Endodermal cell (in vitro differentiated cells): ENCODE results near the gene XRCC1. TPM values are rescaled to one million over a fixed set of nuclear protein-coding genes. Genes with fewer than 3 reads are reported as not detected.

ENCODE experiments used
- DNase-seq: peaks from one replicate; pipeline ENCODE4 v3.0.0-alpha.2; 2017
- H3K27ac ChIP-seq: 2 replicates; pipeline ENCODE4 v1.5.1; 2013; ENCODE audit warnings: mild to moderate bottlenecking, low read depth, low read length, moderate library complexity
- H3K27me3 ChIP-seq: 2 replicates; pipeline ENCODE4 v1.6.1; 2013; ENCODE audit warnings: mild to moderate bottlenecking, low read length, moderate library complexity; ENCODE audit not compliant: insufficient read depth, control insufficient read depth, poor library complexity, severe bottlenecking
- H3K36me3 ChIP-seq: 2 replicates; pipeline ENCODE4 v1.7.0; 2013; ENCODE audit warnings: mild to moderate bottlenecking, low read length, moderate library complexity; ENCODE audit not compliant: control insufficient read depth, insufficient read depth
- H3K4me1 ChIP-seq: one replicate; pipeline ENCODE4 v1.7.0; 2013; ENCODE audit warnings: low read length; ENCODE audit not compliant: control insufficient read depth, insufficient read depth
- H3K4me3 ChIP-seq: 2 replicates; pipeline ENCODE4 v1.5.1; 2013; ENCODE audit warnings: mild to moderate bottlenecking, low read length, moderate library complexity
- H3K9ac ChIP-seq: 2 replicates; pipeline ENCODE4 v1.6.1; 2013; ENCODE audit warnings: mild to moderate bottlenecking, low read length, moderate library complexity; ENCODE audit not compliant: poor library complexity, severe bottlenecking; ENCODE audit errors: extremely low read depth
- H3K9me3 ChIP-seq: 2 replicates; pipeline ENCODE4 v1.6.1; 2013; ENCODE audit warnings: mild to moderate bottlenecking, low read length, moderate library complexity; ENCODE audit not compliant: control insufficient read depth
- H3K27ac Mint-ChIP-seq: 2 replicates; pipeline ENCODE4 v1.8.0; 2020; ENCODE audit warnings: mixed read lengths
- H3K27me3 Mint-ChIP-seq: 2 replicates; pipeline ENCODE4 v1.8.0; 2021; ENCODE audit warnings: mild to moderate bottlenecking, mixed read lengths; ENCODE audit not compliant: insufficient read depth
- H3K36me3 Mint-ChIP-seq: 2 replicates; pipeline ENCODE4 v1.8.0; 2020; ENCODE audit warnings: low read depth, mixed read lengths
- H3K4me1 Mint-ChIP-seq: 2 replicates; pipeline ENCODE4 v1.8.0; 2020; ENCODE audit warnings: mixed read lengths
- H3K4me3 Mint-ChIP-seq: 2 replicates; pipeline ENCODE4 v1.8.0; 2020; ENCODE audit warnings: mild to moderate bottlenecking, moderate library complexity, mixed read lengths
- H3K9me3 Mint-ChIP-seq: 2 replicates; pipeline ENCODE4 v1.8.0; 2020; ENCODE audit warnings: mild to moderate bottlenecking, mixed read lengths
- CTCF ChIP-seq: fragments of 200-600 bp; sonication (generic); conservative IDR thresholded peaks from 2 replicates; pipeline ENCODE4 v1.5.0; 2021; ENCODE audit warnings: antibody characterized with exemption, mild to moderate bottlenecking
- WGBS, 2 experiments: methylation state at CpG; one replicate each; pipeline versions ENCODE4 v1.1.5 to v1.1.7; 2013; ENCODE audit warnings: missing lambda C conversion rate in 2 of 2, mixed read lengths in 1 of 2; ENCODE audit not compliant: insufficient coverage in 1 of 2, insufficient read length in 1 of 2; 5-methylcytosine and 5-hydroxymethylcytosine counted together
- total RNA-seq, 2 donors: library from RNA; stranded (reverse); fragmentation: NEBNext Ultra II Directional in 1 of 2; extraction: Animal tissue kit (Norgen Biotek cat#: 25700) in 1 of 2; gene quantifications; 2 replicates in 1 of 2; 3 replicates in 1 of 2; pipeline ENCODE4 v1.2.1, GENCODE V29; 2021

XRCC1 gene
- total RNA-seq, 2 donors from 2014 or later: 48.8 to 52.1 TPM

GRCh38 chr19:43506629-43507028 is 68.7 kb downstream of the XRCC1 start:
- H3K36me3 ChIP-seq: peaks cover 15% of the 10 kb centered on the region
- H3K27ac Mint-ChIP-seq: no peak overlapping the region
- 93 to 100% methylated on average over 3 to 5 of the region's 5 CpGs for WGBS, 2 experiments

DNA sequence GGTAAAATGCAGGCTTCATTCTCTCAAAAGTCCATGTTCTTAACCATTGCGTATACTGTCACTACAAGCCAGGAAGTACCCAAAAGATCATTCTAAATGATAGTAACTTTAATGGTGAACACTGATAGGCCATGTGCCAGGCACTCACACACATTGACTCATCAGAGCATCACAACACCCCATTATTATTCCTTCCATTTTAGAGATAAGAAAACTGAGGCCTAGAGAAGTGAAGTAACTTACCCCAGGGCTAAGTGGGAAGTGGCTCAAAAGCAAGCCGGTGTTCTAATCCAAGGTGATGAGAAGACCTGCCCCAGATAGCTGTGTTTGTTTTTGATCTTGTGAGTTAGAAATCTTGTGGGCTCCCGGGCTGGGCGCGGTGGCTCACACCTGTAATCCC is 69.4 kb downstream of the XRCC1 start:
- no peaks in the 10 kb centered on the region for H3K4me1 ChIP-seq
- peaks cover 22% of the 10 kb centered on the region for H3K36me3 Mint-ChIP-seq
- 97 to 100% methylated on average over 4 to 5 of the region's 5 CpGs for WGBS, 2 experiments
- H3K36me3 ChIP-seq: peaks cover 9% of the 10 kb centered on the region
- peaks cover 36% of the 10 kb centered on the region for H3K27me3 Mint-ChIP-seq
- no peak overlapping the region for H3K4me3 Mint-ChIP-seq
- TF ChIP-seq CTCF: no peak
- H3K4me3 ChIP-seq: no peak overlapping the region
- H3K9ac ChIP-seq: no peak overlapping the region
- peaks cover 3% of the 10 kb centered on the region for H3K4me1 Mint-ChIP-seq
- no peaks in the 10 kb centered on the region for H3K9me3 ChIP-seq
- peaks cover 3% of the 10 kb centered on the region for H3K9me3 Mint-ChIP-seq
- no peaks in the 10 kb centered on the region for H3K27me3 ChIP-seq
- no peak overlapping the region for H3K27ac Mint-ChIP-seq
- H3K27ac ChIP-seq: no peak overlapping the region
- no peak for DNase-seq

More at GRCh38 chr19:43506629-43507028, 68.7 kb downstream of the XRCC1 start:
- Histone ChIP-seq H3K27ac (no peak overlapping the region), H3K4me3 (no peak overlapping the region), H3K9ac (no peak overlapping the region), H3K27me3 (no peaks in the 10 kb centered on the region), H3K9me3 (no peaks in the 10 kb centered on the region), H3K4me1 (no peaks in the 10 kb centered on the region)
- Mint-ChIP-seq H3K4me3 (no peak overlapping the region), H3K4me1 (peaks cover 3% of the 10 kb centered on the region), H3K36me3 (peaks cover 29% of the 10 kb centered on the region), H3K27me3 (peaks cover 29% of the 10 kb centered on the region), H3K9me3 (peaks cover 9% of the 10 kb centered on the region)
- DNase-seq: no peak
- TF ChIP-seq CTCF: no peak

DNA sequence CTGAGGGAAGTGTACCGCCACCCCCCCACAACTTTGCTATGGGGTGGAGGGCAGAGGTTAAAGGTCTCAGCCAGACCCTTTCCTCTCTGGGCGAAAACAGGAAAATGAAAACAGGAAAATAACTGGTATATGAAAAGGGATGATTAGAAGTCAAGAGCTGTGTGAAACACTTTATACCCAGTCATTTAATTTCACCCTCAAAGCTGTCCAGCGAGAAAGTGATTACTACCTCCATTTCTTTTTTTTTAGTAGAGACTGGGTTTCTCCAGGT is 70.2 kb downstream of the XRCC1 start:
- DNase-seq: no peak
- peak overlapping the region; percentile 86 for H3K4me3 ChIP-seq
- H3K9me3 Mint-ChIP-seq: no peaks in the 10 kb centered on the region
- peak overlapping the region; percentile 79 for H3K4me3 Mint-ChIP-seq
- H3K4me1 ChIP-seq: no peaks in the 10 kb centered on the region
- no peaks in the 10 kb centered on the region for H3K9me3 ChIP-seq
- no peaks in the 10 kb centered on the region for H3K27me3 ChIP-seq
- TF ChIP-seq CTCF: no peak
- H3K4me1 Mint-ChIP-seq: peaks cover 3% of the 10 kb centered on the region
- H3K36me3 ChIP-seq: peaks cover 4% of the 10 kb centered on the region
- H3K9ac ChIP-seq: no peak overlapping the region
- no peak overlapping the region for H3K27ac ChIP-seq
- H3K27me3 Mint-ChIP-seq: peaks cover 37% of the 10 kb centered on the region
- no peak overlapping the region for H3K27ac Mint-ChIP-seq
- peaks cover 18% of the 10 kb centered on the region for H3K36me3 Mint-ChIP-seq
- 97 to 100% methylated on average over 1 to 2 of the region's 3 CpGs for whole genome bisulfite sequencing, 2 experiments
